Measurements from ENCODE around the gene DNM1. TPM values are rescaled to one million over a fixed set of nuclear protein-coding genes. Genes with fewer than 3 reads are reported as not detected.

Gene DNM1
- total and polyA plus RNA-seq, 7 donors: 0.46 to 40.2 (median 9.3) TPM

DNA sequence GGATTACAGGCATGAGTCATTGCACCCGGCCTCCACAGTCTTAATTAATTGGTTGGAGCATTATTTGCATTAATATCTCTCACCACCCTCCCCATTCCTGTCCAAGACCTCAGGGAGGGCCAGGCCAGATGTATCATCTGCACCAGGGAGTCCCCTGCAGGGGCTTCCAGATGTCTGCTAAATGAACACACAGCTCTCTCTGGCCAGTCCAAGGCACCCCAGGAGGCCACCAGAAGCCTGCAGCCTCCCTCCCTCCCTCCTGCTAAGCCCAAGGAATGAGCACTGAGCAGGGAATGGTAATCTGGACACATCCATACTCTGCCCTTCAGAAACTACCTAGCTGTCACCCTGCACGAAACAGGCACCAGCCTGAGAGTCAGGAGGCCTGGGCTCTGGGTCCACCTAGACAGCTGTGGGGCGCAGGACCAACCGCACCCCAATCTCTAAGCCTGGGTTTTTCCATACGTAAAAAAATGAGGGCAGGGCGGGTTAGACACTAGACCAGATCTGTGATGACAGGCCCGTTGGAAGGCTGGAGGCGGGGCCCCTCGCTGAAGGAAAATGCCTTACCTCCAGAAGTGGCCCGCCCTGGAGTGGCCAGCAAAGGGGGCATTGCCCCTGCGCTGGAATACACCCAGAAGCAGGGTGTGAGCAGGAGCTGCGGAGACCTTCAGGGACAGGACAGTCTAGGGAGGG, 20.1 kb upstream of the DNM1 start:
- intact Hi-C loops (cut with DNase I): no loop called here
- WGBS, 2 donors: 92 to 95% methylated on average over 12 of the region's 12 CpGs
- Histone ChIP-seq H3K4me1 (peaks cover 0 to 3% (median under 1%) of the 10 kb centered on the region in 4 donors), H3K9me3 (no peaks in the 10 kb centered on the region), H3K27ac (no peak overlapping the region), H3K36me3 (peaks cover 26 to 89% (median 50%) of the 10 kb centered on the region in 4 donors), H3K4me3 (no peak overlapping the region), H3K27me3 (no peaks in the 10 kb centered on the region)
- no peak for DNase-seq
- TF ChIP-seq POLR2AphosphoS5 (IDR thresholded peaks at IDR 0.05) (no peak), POLR2A (IDR thresholded peaks at IDR 0.05) (no peak), EP300 (IDR thresholded peaks at IDR 0.05) (no peak)
- TF ChIP-seq, protein P1, sequence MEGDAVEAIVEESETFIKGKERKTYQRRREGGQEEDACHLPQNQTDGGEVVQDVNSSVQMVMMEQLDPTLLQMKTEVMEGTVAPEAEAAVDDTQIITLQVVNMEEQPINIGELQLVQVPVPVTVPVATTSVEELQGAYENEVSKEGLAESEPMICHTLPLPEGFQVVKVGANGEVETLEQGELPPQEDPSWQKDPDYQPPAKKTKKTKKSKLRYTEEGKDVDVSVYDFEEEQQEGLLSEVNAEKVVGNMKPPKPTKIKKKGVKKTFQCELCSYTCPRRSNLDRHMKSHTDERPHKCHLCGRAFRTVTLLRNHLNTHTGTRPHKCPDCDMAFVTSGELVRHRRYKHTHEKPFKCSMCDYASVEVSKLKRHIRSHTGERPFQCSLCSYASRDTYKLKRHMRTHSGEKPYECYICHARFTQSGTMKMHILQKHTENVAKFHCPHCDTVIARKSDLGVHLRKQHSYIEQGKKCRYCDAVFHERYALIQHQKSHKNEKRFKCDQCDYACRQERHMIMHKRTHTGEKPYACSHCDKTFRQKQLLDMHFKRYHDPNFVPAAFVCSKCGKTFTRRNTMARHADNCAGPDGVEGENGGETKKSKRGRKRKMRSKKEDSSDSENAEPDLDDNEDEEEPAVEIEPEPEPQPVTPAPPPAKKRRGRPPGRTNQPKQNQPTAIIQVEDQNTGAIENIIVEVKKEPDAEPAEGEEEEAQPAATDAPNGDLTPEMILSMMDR (IDR thresholded peaks at IDR 0.05): no peak

DNA sequence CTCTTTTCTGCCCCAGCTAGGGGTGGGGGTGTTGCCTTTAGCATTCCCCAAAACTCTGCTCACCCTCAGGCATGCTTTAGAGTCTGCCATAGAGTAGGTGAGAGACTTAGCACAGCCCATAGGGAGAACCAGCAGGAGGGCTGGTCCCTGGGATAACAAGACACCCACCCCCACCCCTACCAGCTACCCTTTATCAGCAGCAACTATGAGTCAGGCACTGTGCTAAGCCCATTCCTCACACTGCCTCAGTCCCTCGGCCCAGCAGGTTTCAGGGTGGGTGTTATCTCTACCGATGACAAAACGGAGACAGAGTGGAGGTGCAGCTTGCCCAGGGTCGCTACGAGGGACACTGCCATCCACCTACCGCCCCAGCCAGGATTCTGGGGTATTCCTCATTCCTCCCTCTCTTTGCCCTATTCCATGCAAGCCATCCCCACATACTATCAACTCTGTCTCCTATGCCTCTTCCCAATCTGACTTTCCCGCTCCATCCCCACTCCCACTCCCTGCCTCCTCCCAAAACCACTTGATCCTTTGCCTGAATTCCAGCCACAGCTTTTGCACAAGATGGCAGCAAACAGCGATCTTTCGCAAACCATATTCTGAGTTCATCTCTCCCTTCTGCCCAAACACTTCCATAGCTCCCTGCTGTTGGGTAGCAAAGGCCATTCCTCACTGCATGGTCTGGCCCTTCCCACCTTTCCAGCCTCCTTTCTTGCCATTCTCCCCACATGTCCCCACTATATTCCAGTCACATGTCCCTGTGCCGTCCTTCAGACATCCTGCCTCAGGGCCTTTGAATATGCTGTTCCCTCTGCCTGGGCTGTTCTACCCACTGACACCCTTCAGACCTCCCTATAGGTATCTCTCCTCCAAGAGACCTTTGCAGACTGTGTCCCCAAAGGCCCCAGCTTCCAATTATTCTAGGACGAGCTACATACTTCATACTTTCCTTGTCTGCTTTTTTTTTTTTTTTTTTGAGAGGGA, 16.9 kb upstream of the DNM1 start:
- TF ChIP-seq EP300 (IDR thresholded peaks at IDR 0.05) (no peak), POLR2A (IDR thresholded peaks at IDR 0.05) (no peak), POLR2AphosphoS5 (IDR thresholded peaks at IDR 0.05) (no peak)
- TF ChIP-seq, protein P1 (IDR thresholded peaks at IDR 0.05): no peak
- 97% methylated on average over 11 of the region's 11 CpGs for WGBS, 2 donors
- Histone ChIP-seq H3K9me3 (no peaks in the 10 kb centered on the region), H3K36me3 (peaks cover 0 to 78% (median 30%) of the 10 kb centered on the region in 4 donors), H3K4me3 (no peak overlapping the region), H3K27ac (no peak overlapping the region), H3K27me3 (no peaks in the 10 kb centered on the region), H3K4me1 (peaks cover 0 to 17% (median 13%) of the 10 kb centered on the region in 4 donors)
- no peak for DNase-seq
- intact Hi-C loops (cut with DNase I): no loop called here

DNA sequence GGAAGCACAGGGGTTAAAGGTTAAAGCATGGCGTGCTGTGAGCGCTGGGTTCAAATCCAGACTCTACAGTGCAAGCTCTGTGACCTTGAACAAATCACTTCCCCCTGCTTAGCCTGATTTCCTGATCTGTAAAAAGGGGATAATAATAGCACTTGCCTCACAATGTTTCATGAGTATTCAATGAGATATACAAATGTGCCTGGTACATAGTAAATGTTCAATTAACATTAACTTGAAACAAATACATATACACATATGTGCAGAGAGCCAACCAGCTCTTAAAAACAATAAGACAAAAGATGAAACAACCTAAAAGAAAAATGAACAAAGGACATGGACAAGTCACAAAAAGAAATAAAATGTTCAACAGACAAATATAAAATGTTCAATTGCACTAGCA, 15.8 kb upstream of the DNM1 start:
- TF ChIP-seq POLR2AphosphoS5 (IDR thresholded peaks at IDR 0.05) (no peak), POLR2A (IDR thresholded peaks at IDR 0.05) (no peak), EP300 (IDR thresholded peaks at IDR 0.05) (no peak)
- TF ChIP-seq, protein P1 (IDR thresholded peaks at IDR 0.05): no peak
- Histone ChIP-seq H3K9me3 (no peaks in the 10 kb centered on the region), H3K4me1 (peaks cover 0 to 25% (median 14%) of the 10 kb centered on the region in 4 donors), H3K27ac (no peak overlapping the region), H3K4me3 (no peak overlapping the region), H3K36me3 (peaks cover 0 to 75% (median 29%) of the 10 kb centered on the region in 4 donors), H3K27me3 (no peaks in the 10 kb centered on the region)
- WGBS, 2 donors: 96 to 98% methylated on average over 2 of the region's 2 CpGs
- intact Hi-C loops (cut with DNase I): no loop called here
- no peak for DNase-seq

DNA sequence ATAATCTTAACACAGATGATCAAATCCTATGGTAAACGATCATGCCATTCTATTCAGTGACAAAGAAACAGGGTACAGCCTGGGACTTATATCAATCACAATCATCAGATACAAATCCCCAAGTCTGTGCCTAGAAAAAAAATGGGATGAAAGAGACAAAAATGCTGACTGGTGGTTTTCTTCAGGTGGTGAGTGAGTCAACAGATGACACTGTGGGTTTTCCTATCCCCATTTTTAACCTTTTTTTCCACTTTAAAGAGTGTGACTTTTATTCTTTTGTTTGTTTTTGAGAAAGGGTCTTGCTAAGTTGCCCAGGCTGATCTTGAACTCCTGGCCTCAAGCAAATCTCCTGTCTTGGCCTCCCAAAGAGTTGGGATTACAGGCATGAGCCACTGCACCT, 15.0 kb upstream of the DNM1 start:
- Histone ChIP-seq H3K27ac (no peak overlapping the region), H3K27me3 (no peaks in the 10 kb centered on the region), H3K4me3 (no peak overlapping the region), H3K4me1 (peaks cover 0 to 34% (median 20%) of the 10 kb centered on the region in 4 donors), H3K9me3 (no peaks in the 10 kb centered on the region), H3K36me3 (peaks cover 0 to 67% (median 25%) of the 10 kb centered on the region in 4 donors)
- no peak for DNase-seq
- 65 to 76% methylated on average over 1 of the region's 1 CpG for WGBS, 2 donors
- TF ChIP-seq, protein P1 (IDR thresholded peaks at IDR 0.05): no peak
- no peak for TF ChIP-seq POLR2A (IDR thresholded peaks at IDR 0.05)
- TF ChIP-seq EP300 (IDR thresholded peaks at IDR 0.05): no peak
- intact Hi-C loops (cut with DNase I): no loop called here
